Activated T-helper 17 cell treated with anti-CD3 and anti-CD28 coated beads, Interleukin-2, amount 50 U/mL, for 72 hours (primary cell): Measurements from ENCODE around the gene SOST. TPM values are rescaled to one million over a fixed set of nuclear protein-coding genes. Genes with fewer than 3 reads are reported as not detected.
A peak's percentile ranks its signal among the peaks of the same experiment; 100 is the strongest.

Experiments
- ATAC-seq: fragments of 150-1000 bp; cut with Tn5 transposase; replicated peaks from 2 replicates; pipeline ENCODE4 v1.10.0; 2021; ENCODE audit warnings: mild to moderate bottlenecking, moderate library complexity
- H3K27ac Mint-ChIP-seq: one replicate; pipeline ENCODE4 v1.8.0; 2022; ENCODE audit warnings: mixed read lengths
- H3K27me3 Mint-ChIP-seq: one replicate; pipeline ENCODE4 v1.8.0; 2022; ENCODE audit warnings: mixed read lengths
- H3K36me3 Mint-ChIP-seq: one replicate; pipeline ENCODE4 v1.8.0; 2022; ENCODE audit warnings: low read depth, mild to moderate bottlenecking, mixed read lengths
- H3K4me1 Mint-ChIP-seq: one replicate; pipeline ENCODE4 v1.8.0; 2022; ENCODE audit warnings: mixed read lengths
- H3K4me3 Mint-ChIP-seq: one replicate; pipeline ENCODE4 v1.8.0; 2022; ENCODE audit warnings: mild to moderate bottlenecking, mixed read lengths
- H3K9me3 Mint-ChIP-seq: one replicate; pipeline ENCODE4 v1.8.0; 2022; ENCODE audit warnings: mixed read lengths
- total RNA-seq, 2 donors: library from RNA; stranded (reverse); gene quantifications; one replicate each; pipeline ENCODE4 v1.2.3, GENCODE V29; 2022

The SOST gene
- total RNA-seq, 2 donors from 2014 or later = not detected

GRCh38 chr17:43784068-43784467, 25.5 kb upstream of the SOST start:
- H3K4me1 Mint-ChIP-seq = peaks cover 5% of the 10 kb centered on the region
- no peaks in the 10 kb centered on the region for H3K36me3 Mint-ChIP-seq
- H3K9me3 Mint-ChIP-seq = no peaks in the 10 kb centered on the region
- peak; percentile 27 for ATAC-seq
- no peak overlapping the region for H3K4me3 Mint-ChIP-seq
- peaks cover 26% of the 10 kb centered on the region for H3K27me3 Mint-ChIP-seq
- no peak overlapping the region for H3K27ac Mint-ChIP-seq

- H3K4me1 Mint-ChIP-seq = peaks cover 5% of the 10 kb centered on the region
- H3K27me3 Mint-ChIP-seq = peaks cover 24% of the 10 kb centered on the region
- no peak overlapping the region for H3K4me3 Mint-ChIP-seq
Observed at GRCh38 chr17:43782913-43783680, 24.5 kb upstream of the SOST start.

GRCh38 chr17:43780135-43780534, 21.5 kb upstream of the SOST start, which contains the start of gene CFAP97D1:
CFAP97D1 (plus strand) TSS chr17:43780435; CDS start chr17:43780463, 28 bp downstream.
- H3K36me3 Mint-ChIP-seq = no peaks in the 10 kb centered on the region
- H3K4me3 Mint-ChIP-seq = peak within 1 kb of the TSS; percentile 75
- peaks cover 23% of the 10 kb centered on the region for H3K27me3 Mint-ChIP-seq
- H3K4me1 Mint-ChIP-seq = peaks cover 5% of the 10 kb centered on the region
- ATAC-seq = no peak
- H3K27ac Mint-ChIP-seq = no peak within 1 kb of the TSS
- H3K9me3 Mint-ChIP-seq = no peaks in the 10 kb centered on the region

More at GRCh38 chr17:43782913-43783680, 24.5 kb upstream of the SOST start:
- Mint-ChIP-seq H3K36me3 (no peaks in the 10 kb centered on the region), H3K27ac (no peak overlapping the region), H3K9me3 (no peaks in the 10 kb centered on the region)
- ATAC-seq = no peak

- Mint-ChIP-seq H3K4me3 (peak overlapping the region; percentile 75), H3K27me3 (peaks cover 23% of the 10 kb centered on the region), H3K27ac (no peak overlapping the region), H3K36me3 (peaks cover 4% of the 10 kb centered on the region), H3K4me1 (no peaks in the 10 kb centered on the region), H3K9me3 (no peaks in the 10 kb centered on the region)
- peak; percentile 9 for ATAC-seq
Observed at GRCh38 chr17:43779145-43780125, 20.8 kb upstream of the SOST start.

GRCh38 chr17:43778337-43779144, 19.9 kb upstream of the SOST start, which contains the start of gene DUSP3:
DUSP3 (minus strand) TSS chr17:43778977; CDS start chr17:43778924, 53 bp downstream.
- Mint-ChIP-seq H3K9me3 (no peaks in the 10 kb centered on the region), H3K27ac (peak within 1 kb of the TSS; percentile 82), H3K36me3 (peaks cover 13% of the 10 kb centered on the region), H3K4me3 (peak within 1 kb of the TSS; percentile 75), H3K4me1 (no peaks in the 10 kb centered on the region), H3K27me3 (peaks cover 18% of the 10 kb centered on the region)
- ATAC-seq = peak; percentile 98

- peaks cover 49% of the 10 kb centered on the region for H3K36me3 Mint-ChIP-seq
- no peaks in the 10 kb centered on the region for H3K9me3 Mint-ChIP-seq
- H3K4me1 Mint-ChIP-seq = no peaks in the 10 kb centered on the region
- no peaks in the 10 kb centered on the region for H3K27me3 Mint-ChIP-seq
- no peak overlapping the region for H3K4me3 Mint-ChIP-seq
- no peak overlapping the region for H3K27ac Mint-ChIP-seq
- no peak for ATAC-seq
Observed at GRCh38 chr17:43774304-43775250, 16.0 kb upstream of the SOST start.

- no peak for ATAC-seq
- Mint-ChIP-seq H3K36me3 (peaks cover 52% of the 10 kb centered on the region), H3K4me1 (no peaks in the 10 kb centered on the region), H3K9me3 (no peaks in the 10 kb centered on the region), H3K27ac (no peak overlapping the region), H3K4me3 (no peak overlapping the region), H3K27me3 (no peaks in the 10 kb centered on the region)
Observed at GRCh38 chr17:43772877-43773648, 14.5 kb upstream of the SOST start.

GRCh38 chr17:43771463-43771862, 12.9 kb upstream of the SOST start:
- Mint-ChIP-seq H3K36me3 (peaks cover 52% of the 10 kb centered on the region), H3K27me3 (no peaks in the 10 kb centered on the region), H3K4me3 (no peak overlapping the region), H3K4me1 (no peaks in the 10 kb centered on the region), H3K9me3 (no peaks in the 10 kb centered on the region), H3K27ac (no peak overlapping the region)
- ATAC-seq = no peak

GRCh38 chr17:43770957-43771356, 12.4 kb upstream of the SOST start:
- Mint-ChIP-seq H3K36me3 (peaks cover 57% of the 10 kb centered on the region), H3K27me3 (no peaks in the 10 kb centered on the region), H3K4me1 (no peaks in the 10 kb centered on the region), H3K4me3 (no peak overlapping the region), H3K27ac (no peak overlapping the region), H3K9me3 (no peaks in the 10 kb centered on the region)
- ATAC-seq = no peak

GRCh38 chr17:43769859-43770258, 11.3 kb upstream of the SOST start:
- Mint-ChIP-seq H3K4me3 (no peak overlapping the region), H3K27me3 (no peaks in the 10 kb centered on the region), H3K36me3 (peaks cover 58% of the 10 kb centered on the region), H3K27ac (no peak overlapping the region), H3K9me3 (no peaks in the 10 kb centered on the region), H3K4me1 (no peaks in the 10 kb centered on the region)
- no peak for ATAC-seq

- H3K27me3 Mint-ChIP-seq = no peaks in the 10 kb centered on the region
- no peaks in the 10 kb centered on the region for H3K4me1 Mint-ChIP-seq
- no peak overlapping the region for H3K4me3 Mint-ChIP-seq
- no peak for ATAC-seq
- no peak overlapping the region for H3K27ac Mint-ChIP-seq
- no peaks in the 10 kb centered on the region for H3K9me3 Mint-ChIP-seq
- peaks cover 55% of the 10 kb centered on the region for H3K36me3 Mint-ChIP-seq
Observed at GRCh38 chr17:43769426-43769825, 10.8 kb upstream of the SOST start.

GRCh38 chr17:43768943-43769342, 10.4 kb upstream of the SOST start:
- no peak overlapping the region for H3K4me3 Mint-ChIP-seq
- H3K27ac Mint-ChIP-seq = no peak overlapping the region
- no peaks in the 10 kb centered on the region for H3K27me3 Mint-ChIP-seq
- ATAC-seq = no peak
- peaks cover 50% of the 10 kb centered on the region for H3K36me3 Mint-ChIP-seq
- H3K9me3 Mint-ChIP-seq = no peaks in the 10 kb centered on the region
- no peaks in the 10 kb centered on the region for H3K4me1 Mint-ChIP-seq
